ENCODE results near the gene CSF1R. TPM values are rescaled to one million over a fixed set of nuclear protein-coding genes. Genes with fewer than 3 reads are reported as not detected.

Gene CSF1R
- total RNA-seq, 1 donor from 2014 or later: not detected

GRCh38 chr5:150081541-150082283 lies 4.6 kb downstream of the CSF1R start:
- H3K27me3 Mint-ChIP-seq (ENCODE audit: unreplicated experiment): peaks cover 5% of the 10 kb centered on the region
- DNase-seq: no peak
- no peak overlapping the region for H3K4me3 Mint-ChIP-seq (ENCODE audit: unreplicated experiment)
- H3K27ac Mint-ChIP-seq (ENCODE audit: unreplicated experiment): no peak overlapping the region
- H3K36me3 Mint-ChIP-seq (ENCODE audit: unreplicated experiment): no peaks in the 10 kb centered on the region
- no peaks in the 10 kb centered on the region for H3K4me1 Mint-ChIP-seq (ENCODE audit: low read depth, unreplicated experiment)
- TF ChIP-seq, protein P1, sequence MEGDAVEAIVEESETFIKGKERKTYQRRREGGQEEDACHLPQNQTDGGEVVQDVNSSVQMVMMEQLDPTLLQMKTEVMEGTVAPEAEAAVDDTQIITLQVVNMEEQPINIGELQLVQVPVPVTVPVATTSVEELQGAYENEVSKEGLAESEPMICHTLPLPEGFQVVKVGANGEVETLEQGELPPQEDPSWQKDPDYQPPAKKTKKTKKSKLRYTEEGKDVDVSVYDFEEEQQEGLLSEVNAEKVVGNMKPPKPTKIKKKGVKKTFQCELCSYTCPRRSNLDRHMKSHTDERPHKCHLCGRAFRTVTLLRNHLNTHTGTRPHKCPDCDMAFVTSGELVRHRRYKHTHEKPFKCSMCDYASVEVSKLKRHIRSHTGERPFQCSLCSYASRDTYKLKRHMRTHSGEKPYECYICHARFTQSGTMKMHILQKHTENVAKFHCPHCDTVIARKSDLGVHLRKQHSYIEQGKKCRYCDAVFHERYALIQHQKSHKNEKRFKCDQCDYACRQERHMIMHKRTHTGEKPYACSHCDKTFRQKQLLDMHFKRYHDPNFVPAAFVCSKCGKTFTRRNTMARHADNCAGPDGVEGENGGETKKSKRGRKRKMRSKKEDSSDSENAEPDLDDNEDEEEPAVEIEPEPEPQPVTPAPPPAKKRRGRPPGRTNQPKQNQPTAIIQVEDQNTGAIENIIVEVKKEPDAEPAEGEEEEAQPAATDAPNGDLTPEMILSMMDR (IDR thresholded peaks at IDR 0.05; ENCODE audit: partially characterized antibody, unreplicated experiment): no peak
- peaks cover 2% of the 10 kb centered on the region for H3K9me3 Mint-ChIP-seq (ENCODE audit: unreplicated experiment)

- peaks cover 5% of the 10 kb centered on the region for H3K27me3 Mint-ChIP-seq (ENCODE audit: unreplicated experiment)
- no peaks in the 10 kb centered on the region for H3K4me1 Mint-ChIP-seq (ENCODE audit: low read depth, unreplicated experiment)
- H3K4me3 Mint-ChIP-seq (ENCODE audit: unreplicated experiment): no peak overlapping the region
- no peaks in the 10 kb centered on the region for H3K36me3 Mint-ChIP-seq (ENCODE audit: unreplicated experiment)
- no peak overlapping the region for H3K27ac Mint-ChIP-seq (ENCODE audit: unreplicated experiment)
- peaks cover 2% of the 10 kb centered on the region for H3K9me3 Mint-ChIP-seq (ENCODE audit: unreplicated experiment)
- TF ChIP-seq, protein P1 (IDR thresholded peaks at IDR 0.05; ENCODE audit: partially characterized antibody, unreplicated experiment): no peak
- DNase-seq: no peak
Measured at GRCh38 chr5:150080696-150081435, 5.5 kb downstream of the CSF1R start.

DNA sequence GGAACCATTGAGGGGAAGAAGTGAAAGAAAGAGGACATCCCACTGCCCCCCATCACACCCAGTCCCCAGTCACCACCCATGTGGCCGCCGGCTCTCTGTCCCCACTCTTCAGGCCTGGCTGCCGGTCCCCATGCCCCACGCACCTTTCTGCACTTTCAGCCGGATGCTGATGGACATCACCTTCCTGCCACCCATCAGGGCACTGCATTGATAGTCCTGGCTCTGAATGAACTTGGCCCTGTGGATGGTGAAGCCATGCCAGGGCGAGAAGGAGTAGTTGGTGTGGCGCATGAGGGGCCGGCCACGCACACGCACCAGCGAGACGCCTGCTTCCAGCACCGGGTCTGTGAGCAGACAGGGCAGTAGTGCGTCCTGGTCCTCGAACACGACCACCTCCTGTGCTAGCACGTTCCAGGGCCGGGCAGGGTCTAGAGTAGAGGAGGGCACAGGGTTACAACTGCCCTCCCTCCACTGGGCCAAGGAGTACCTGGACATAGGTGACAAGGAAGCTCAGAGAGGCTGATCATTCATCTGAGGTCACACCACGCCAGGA lies 6.4 kb downstream of the CSF1R start:
- Mint-ChIP-seq H3K36me3 (ENCODE audit: unreplicated experiment) (no peaks in the 10 kb centered on the region), H3K27me3 (ENCODE audit: unreplicated experiment) (peaks cover 3% of the 10 kb centered on the region), H3K27ac (ENCODE audit: unreplicated experiment) (no peak overlapping the region), H3K4me1 (ENCODE audit: low read depth, unreplicated experiment) (no peaks in the 10 kb centered on the region), H3K9me3 (ENCODE audit: unreplicated experiment) (peaks cover 2% of the 10 kb centered on the region), H3K4me3 (ENCODE audit: unreplicated experiment) (no peak overlapping the region)
- DNase-seq: no peak
- TF ChIP-seq, protein P1 (IDR thresholded peaks at IDR 0.05; ENCODE audit: partially characterized antibody, unreplicated experiment): no peak

GRCh38 chr5:150078802-150079689 lies 7.3 kb downstream of the CSF1R start:
- Mint-ChIP-seq H3K27ac (ENCODE audit: unreplicated experiment) (no peak overlapping the region), H3K4me3 (ENCODE audit: unreplicated experiment) (no peak overlapping the region)

More at GRCh38 chr5:150078802-150079689, 7.3 kb downstream of the CSF1R start:
- TF ChIP-seq, protein P1 (IDR thresholded peaks at IDR 0.05; ENCODE audit: partially characterized antibody, unreplicated experiment): no peak
- peaks cover 3% of the 10 kb centered on the region for H3K27me3 Mint-ChIP-seq (ENCODE audit: unreplicated experiment)
- no peaks in the 10 kb centered on the region for H3K36me3 Mint-ChIP-seq (ENCODE audit: unreplicated experiment)
- no peak for DNase-seq
- H3K4me1 Mint-ChIP-seq (ENCODE audit: low read depth, unreplicated experiment): no peaks in the 10 kb centered on the region
- H3K9me3 Mint-ChIP-seq (ENCODE audit: unreplicated experiment): peaks cover 2% of the 10 kb centered on the region
